H1 (cell line): ENCODE data around the gene PPP1R12B. TPM values are rescaled to one million over a fixed set of nuclear protein-coding genes. Genes with fewer than 3 reads are reported as not detected.

Experiments
- FOSL1 ChIP-seq: IDR thresholded peaks from 2 replicates; pipeline ENCODE4 v1.6.1; 2011; ENCODE audit warnings: mild to moderate bottlenecking, low read depth, low read length, moderate library complexity; ENCODE audit not compliant: insufficient read depth
- ZNF274 ChIP-seq: IDR thresholded peaks from 2 replicates; pipeline ENCODE4 v1.7.0; 2012; ENCODE audit warnings: low read length, borderline replicate concordance; ENCODE audit errors: extremely low read depth
- polyA plus RNA-seq, 7 experiments: library from polyadenylated mRNA; depleted of rRNA in 3 of 7; stranded (reverse) in 5 of 7; unstranded in 2 of 7; fragments of >200 nt in 5 of 7; fragments of 200-250 nt in 2 of 7; gene quantifications; 1 replicate in 5 of 7; 2 replicates in 1 of 7; 4 replicates in 1 of 7; pipeline versions ENCODE4 v1.2.1 to v1.2.3, GENCODE V29; 2011 to 2013; ENCODE audit warnings: missing spikeins in 2 of 7, mixed read lengths in 2 of 7
- total RNA-seq: library from RNA; stranded (reverse); fragmentation: NEBNext Ultra II Directional; extraction: Animal tissue kit (Norgen Biotek cat#: 25700); gene quantifications from 2 replicates; pipeline ENCODE4 v1.2.1, GENCODE V29; 2021

The PPP1R12B gene
- total and polyA plus RNA-seq, 2 of the 8 experiments (the other 6 are each of a cell fraction or from before 2014, with no cell fraction given): 7.9 to 18.7 TPM

- TF ChIP-seq FOSL1 (no peak), ZNF274 (no peak)
Measured at GRCh38 chr1:202329891-202330290, 18.6 kb upstream of the PPP1R12B start (continued).
